Large intestine (tissue), 3 donors: ENCODE results near the gene CACNB1. TPM values are rescaled to one million over a fixed set of nuclear protein-coding genes. Genes with fewer than 3 reads are reported as not detected.

ENCODE experiments used
- DNase-seq, 2 donors: peaks; one replicate each; pipeline versions ENCODE4 v3.0.0 to v3.0.0-alpha.2; 2013
- H3K27ac ChIP-seq: one replicate; pipeline ENCODE4 v1.5.1; 2013; ENCODE audit warnings: low read length
- H3K27me3 ChIP-seq: 2 replicates; pipeline ENCODE4 v1.6.1; 2013; ENCODE audit warnings: low read length; ENCODE audit not compliant: control insufficient read depth, insufficient read depth
- H3K36me3 ChIP-seq: 2 replicates; pipeline ENCODE4 v1.6.1; 2013; ENCODE audit warnings: low read length; ENCODE audit not compliant: control insufficient read depth, insufficient read depth
- H3K4me1 ChIP-seq: one replicate; pipeline ENCODE4 v1.6.1; 2013; ENCODE audit warnings: low read length; ENCODE audit not compliant: control insufficient read depth, insufficient read depth
- H3K4me3 ChIP-seq: one replicate; pipeline ENCODE4 v1.5.1; 2013; ENCODE audit warnings: low read length
- H3K9me3 ChIP-seq: one replicate; pipeline ENCODE4 v1.6.1; 2013; ENCODE audit warnings: mild to moderate bottlenecking, low read depth, low read length, moderate library complexity; ENCODE audit not compliant: control insufficient read depth
- WGBS: methylation state at CpG from one replicate; pipeline ENCODE4 v1.1.5; 2013; ENCODE audit warnings: low lambda C conversion rate; ENCODE audit not compliant: insufficient coverage; 5-methylcytosine and 5-hydroxymethylcytosine counted together
- polyA plus RNA-seq: library from polyadenylated mRNA; unstranded; fragments of 120-200 nt; gene quantifications from one replicate; pipeline ENCODE4 v1.2.1, GENCODE V29; 2013

Gene CACNB1
- polyA plus RNA-seq, 1 donor: 5.5 TPM

DNA sequence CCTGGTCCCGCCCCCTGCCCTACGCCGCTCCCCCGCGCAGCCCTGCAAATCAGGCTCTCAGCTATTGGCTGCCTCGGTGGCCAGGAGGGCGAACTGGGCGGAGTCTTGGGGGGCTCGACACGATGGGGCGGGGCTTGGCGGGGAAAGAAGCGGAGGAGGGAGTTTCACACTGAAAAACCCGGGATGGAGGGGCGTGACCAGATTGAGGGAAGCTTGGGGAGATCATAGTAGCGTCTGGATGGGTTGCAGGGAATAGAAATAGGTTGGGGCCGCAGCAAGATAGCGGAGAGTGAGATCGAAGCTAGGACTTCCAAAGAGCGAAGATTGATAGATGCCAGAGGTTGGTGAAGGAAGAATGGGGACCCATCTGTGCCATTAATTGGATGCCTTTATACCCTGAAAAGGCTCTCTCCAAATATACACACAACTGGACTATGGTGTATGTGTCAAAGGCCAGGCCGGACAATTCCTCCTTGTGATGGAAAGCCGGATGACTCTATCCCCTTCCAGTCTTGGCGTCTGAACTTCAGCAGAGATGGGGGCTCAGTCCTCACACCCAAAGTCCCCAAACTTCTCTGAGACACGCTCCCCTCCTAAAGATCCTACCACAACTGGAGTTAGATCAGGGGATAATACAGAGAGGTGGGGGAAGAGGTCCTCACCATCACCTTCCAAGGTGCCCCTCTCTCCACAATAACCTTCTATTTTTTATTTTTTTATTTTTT, 28.7 kb upstream of the CACNB1 start:
- 40% methylated on average over 2 of the region's 24 CpGs for WGBS
- DNase-seq: peak; percentile 55 to 58
- H3K27me3 ChIP-seq: peaks cover 74% of the 10 kb centered on the region
- H3K4me3 ChIP-seq: peak overlapping the region; percentile 9
- no peaks in the 10 kb centered on the region for H3K36me3 ChIP-seq
- no peaks in the 10 kb centered on the region for H3K9me3 ChIP-seq
- no peak overlapping the region for H3K27ac ChIP-seq
- peaks cover 2% of the 10 kb centered on the region for H3K4me1 ChIP-seq

DNA sequence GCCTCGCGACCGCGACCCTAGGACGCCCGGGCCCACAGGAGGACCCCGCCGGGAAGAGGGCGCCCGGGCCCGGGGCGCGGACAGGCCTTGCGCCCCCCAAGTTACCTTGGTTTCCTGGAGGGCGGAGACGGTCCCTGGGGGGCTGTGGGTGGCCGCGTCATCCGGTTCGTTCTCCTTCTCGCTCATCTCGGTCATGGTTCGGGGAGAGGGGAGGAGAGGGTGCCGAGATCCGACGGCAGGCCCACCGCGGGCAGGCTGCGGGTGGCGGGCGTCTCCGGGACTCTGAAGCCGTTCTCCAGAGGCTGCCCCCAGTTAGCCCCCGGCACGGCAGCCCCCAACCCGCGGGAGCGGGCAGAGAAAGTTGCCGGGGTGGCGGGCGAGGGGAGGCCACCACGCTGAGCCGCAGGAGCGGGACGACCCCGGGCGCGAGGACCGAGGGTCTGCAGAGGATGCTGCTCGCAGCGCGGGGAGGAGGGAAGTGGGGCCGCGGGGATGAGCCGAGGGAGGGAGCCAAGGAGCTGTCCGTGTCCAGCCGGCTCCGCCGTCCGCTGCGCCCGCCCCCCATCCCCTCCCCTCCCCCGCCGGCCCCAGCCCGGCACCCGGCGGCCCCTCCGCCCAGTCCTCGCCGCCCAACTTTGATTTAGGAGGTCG, 28.0 kb upstream of the CACNB1 start, which contains the start of gene STAC2:
STAC2 (minus strand) TSS at position 638 of the 651 bp plus-strand sequence; CDS start at position 195, 443 bp downstream.
- H3K4me3 ChIP-seq: peak within 1 kb of the TSS; percentile 9
- H3K27ac ChIP-seq: no peak within 1 kb of the TSS
- H3K27me3 ChIP-seq: peaks cover 67% of the 10 kb centered on the region
- no peaks in the 10 kb centered on the region for H3K9me3 ChIP-seq
- H3K4me1 ChIP-seq: peaks cover 2% of the 10 kb centered on the region
- no CpG with 5 or more reads among the region's 71 CpGs for WGBS
- H3K36me3 ChIP-seq: no peaks in the 10 kb centered on the region
- DNase-seq: no peak

GRCh38 chr17:39224778-39225307, 27.4 kb upstream of the CACNB1 start:
- Histone ChIP-seq H3K27me3 (peaks cover 67% of the 10 kb centered on the region), H3K9me3 (no peaks in the 10 kb centered on the region), H3K36me3 (no peaks in the 10 kb centered on the region), H3K4me3 (no peak overlapping the region), H3K4me1 (peaks cover 2% of the 10 kb centered on the region), H3K27ac (no peak overlapping the region)
- DNase-seq: no peak
- no CpG with 5 or more reads among the region's 68 CpGs for WGBS

DNA sequence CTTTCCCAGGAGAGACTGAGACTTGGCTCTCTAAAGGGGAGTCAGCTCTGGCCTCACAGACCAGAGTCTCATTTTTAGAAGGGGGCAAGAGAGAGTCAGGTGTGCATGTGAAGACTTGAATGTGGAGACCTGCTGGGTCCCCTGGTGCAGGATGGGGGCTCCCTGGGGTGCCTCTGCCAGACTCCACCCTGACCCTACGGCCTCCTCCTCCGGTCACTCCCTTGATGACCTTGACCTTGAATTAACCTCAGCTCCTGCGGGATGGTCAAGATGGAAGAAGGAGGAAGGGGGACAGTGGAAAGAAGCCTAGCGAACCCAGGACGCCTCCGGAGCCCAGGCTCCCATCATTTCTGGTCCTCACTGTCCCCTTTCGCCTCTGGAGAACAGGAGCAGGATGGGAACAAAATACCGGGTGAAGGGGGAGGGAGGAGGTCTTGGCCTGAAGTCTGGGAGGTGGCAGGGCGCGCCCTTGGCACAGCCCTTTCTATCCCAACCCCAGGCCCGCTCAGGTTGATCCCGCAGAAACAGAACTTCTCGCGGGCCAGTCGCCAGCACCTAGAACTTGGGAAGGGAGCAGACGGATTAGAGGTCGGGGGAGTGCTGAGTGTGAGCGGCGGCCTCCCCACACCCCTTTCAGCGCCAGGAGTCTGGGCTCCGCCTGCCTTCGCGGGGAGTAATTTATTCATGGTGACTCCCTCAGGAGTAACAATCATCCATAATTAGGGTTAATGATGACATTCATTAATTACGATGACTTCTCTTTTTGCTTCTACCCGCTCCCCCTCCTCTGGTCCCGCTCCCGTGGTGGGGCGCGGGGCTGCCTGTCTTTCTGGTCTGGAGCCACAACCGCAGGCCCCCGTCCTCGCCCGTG, 26.7 kb upstream of the CACNB1 start:
- Histone ChIP-seq H3K27me3 (peaks cover 69% of the 10 kb centered on the region), H3K9me3 (no peaks in the 10 kb centered on the region), H3K4me1 (peaks cover 2% of the 10 kb centered on the region), H3K27ac (no peak overlapping the region), H3K36me3 (no peaks in the 10 kb centered on the region), H3K4me3 (no peak overlapping the region)
- WGBS: no CpG with 5 or more reads among the region's 33 CpGs
- no peak for DNase-seq

GRCh38 chr17:39222866-39223834, 25.7 kb upstream of the CACNB1 start:
- Histone ChIP-seq H3K27ac (no peak overlapping the region), H3K9me3 (no peaks in the 10 kb centered on the region), H3K4me1 (peaks cover 2% of the 10 kb centered on the region), H3K27me3 (peaks cover 70% of the 10 kb centered on the region), H3K4me3 (no peak overlapping the region), H3K36me3 (no peaks in the 10 kb centered on the region)
- WGBS: no CpG with 5 or more reads among the region's 9 CpGs
- DNase-seq: no peak

DNA sequence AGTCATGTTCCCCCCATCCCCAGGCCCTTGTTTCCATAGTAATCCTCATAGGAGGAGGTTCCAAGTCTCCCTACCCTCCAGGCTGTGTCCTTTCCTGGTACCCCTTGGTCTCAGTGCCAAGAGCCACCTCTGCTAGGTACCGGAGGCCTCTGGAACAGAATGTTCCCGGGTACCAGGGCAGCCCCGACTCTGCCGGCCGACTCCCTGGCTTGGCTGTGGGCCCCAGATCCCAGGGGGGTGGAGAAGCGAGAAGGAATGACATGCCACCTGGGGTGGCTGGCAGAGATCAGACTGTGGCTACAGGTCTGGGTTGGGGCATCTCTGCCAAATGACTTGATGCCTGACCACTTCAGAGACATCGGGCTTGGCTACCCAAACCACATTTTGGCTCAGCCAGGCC, 24.7 kb upstream of the CACNB1 start:
- no peak for DNase-seq
- no peak overlapping the region for H3K27ac ChIP-seq
- no peak overlapping the region for H3K4me3 ChIP-seq
- WGBS: no CpG with 5 or more reads among the region's 7 CpGs
- H3K27me3 ChIP-seq: peaks cover 69% of the 10 kb centered on the region
- no peaks in the 10 kb centered on the region for H3K9me3 ChIP-seq
- H3K4me1 ChIP-seq: peaks cover 2% of the 10 kb centered on the region
- H3K36me3 ChIP-seq: no peaks in the 10 kb centered on the region

GRCh38 chr17:39221572-39221971, 24.1 kb upstream of the CACNB1 start:
- H3K36me3 ChIP-seq: no peaks in the 10 kb centered on the region
- H3K9me3 ChIP-seq: no peaks in the 10 kb centered on the region
- DNase-seq: no peak
- H3K27me3 ChIP-seq: peaks cover 69% of the 10 kb centered on the region
- no peak overlapping the region for H3K4me3 ChIP-seq
- no CpG with 5 or more reads among the region's 6 CpGs for WGBS
- H3K4me1 ChIP-seq: peaks cover 2% of the 10 kb centered on the region
- H3K27ac ChIP-seq: no peak overlapping the region

GRCh38 chr17:39219647-39220154, 22.2 kb upstream of the CACNB1 start:
- no peak overlapping the region for H3K27ac ChIP-seq

GRCh38 chr17:39218906-39219305, 21.4 kb upstream of the CACNB1 start:
- Histone ChIP-seq H3K27ac (no peak overlapping the region), H3K4me3 (no peak overlapping the region), H3K9me3 (no peaks in the 10 kb centered on the region), H3K36me3 (no peaks in the 10 kb centered on the region), H3K27me3 (peaks cover 62% of the 10 kb centered on the region), H3K4me1 (no peaks in the 10 kb centered on the region)
- DNase-seq: no peak
- WGBS: no CpG with 5 or more reads among the region's 8 CpGs

More at GRCh38 chr17:39219647-39220154, 22.2 kb upstream of the CACNB1 start:
- peaks cover under 1% of the 10 kb centered on the region for H3K4me1 ChIP-seq
- no peaks in the 10 kb centered on the region for H3K36me3 ChIP-seq
- no peak for DNase-seq
- H3K9me3 ChIP-seq: no peaks in the 10 kb centered on the region
- H3K27me3 ChIP-seq: peaks cover 64% of the 10 kb centered on the region
- WGBS: no CpG with 5 or more reads among the region's 8 CpGs
- no peak overlapping the region for H3K4me3 ChIP-seq
